WI38 (cell line): ENCODE data around the gene GGACT.

ENCODE experiments used
- H3K4me3 ChIP-seq: 2 replicates; pipeline ENCODE4 v1.5.1; 2011; ENCODE audit warnings: low read depth, mild to moderate bottlenecking, control low read depth, low read length
- TF ChIP-seq, protein P1 (sequence below): IDR thresholded peaks from 2 replicates; pipeline ENCODE4 v1.5.1; 2012; ENCODE audit warnings: low read depth, mild to moderate bottlenecking, control low read depth, low read length

GGACT gene

DNA sequence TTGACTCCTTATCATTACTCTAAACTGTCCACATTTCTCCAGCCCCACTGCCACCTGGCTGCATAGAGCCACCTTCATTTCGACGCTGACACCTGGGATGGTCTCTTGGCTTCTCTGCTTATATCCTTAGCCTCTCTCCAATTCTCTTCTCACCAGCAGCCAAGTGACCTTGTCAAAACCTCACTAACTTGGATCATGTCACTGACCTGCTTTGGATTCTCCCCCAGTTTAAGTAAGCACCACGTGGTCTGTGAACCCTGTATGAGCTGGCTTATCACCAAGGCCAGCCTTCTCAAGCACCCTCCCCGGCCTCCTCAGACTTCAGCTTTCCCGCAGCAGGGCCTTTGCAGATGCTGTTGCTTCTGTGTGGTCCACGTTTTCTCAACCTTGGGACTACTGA is 12.3 kb upstream of the GGACT start:
- no peak overlapping the region for H3K4me3 ChIP-seq
- TF ChIP-seq, protein P1, sequence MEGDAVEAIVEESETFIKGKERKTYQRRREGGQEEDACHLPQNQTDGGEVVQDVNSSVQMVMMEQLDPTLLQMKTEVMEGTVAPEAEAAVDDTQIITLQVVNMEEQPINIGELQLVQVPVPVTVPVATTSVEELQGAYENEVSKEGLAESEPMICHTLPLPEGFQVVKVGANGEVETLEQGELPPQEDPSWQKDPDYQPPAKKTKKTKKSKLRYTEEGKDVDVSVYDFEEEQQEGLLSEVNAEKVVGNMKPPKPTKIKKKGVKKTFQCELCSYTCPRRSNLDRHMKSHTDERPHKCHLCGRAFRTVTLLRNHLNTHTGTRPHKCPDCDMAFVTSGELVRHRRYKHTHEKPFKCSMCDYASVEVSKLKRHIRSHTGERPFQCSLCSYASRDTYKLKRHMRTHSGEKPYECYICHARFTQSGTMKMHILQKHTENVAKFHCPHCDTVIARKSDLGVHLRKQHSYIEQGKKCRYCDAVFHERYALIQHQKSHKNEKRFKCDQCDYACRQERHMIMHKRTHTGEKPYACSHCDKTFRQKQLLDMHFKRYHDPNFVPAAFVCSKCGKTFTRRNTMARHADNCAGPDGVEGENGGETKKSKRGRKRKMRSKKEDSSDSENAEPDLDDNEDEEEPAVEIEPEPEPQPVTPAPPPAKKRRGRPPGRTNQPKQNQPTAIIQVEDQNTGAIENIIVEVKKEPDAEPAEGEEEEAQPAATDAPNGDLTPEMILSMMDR: no peak

DNA sequence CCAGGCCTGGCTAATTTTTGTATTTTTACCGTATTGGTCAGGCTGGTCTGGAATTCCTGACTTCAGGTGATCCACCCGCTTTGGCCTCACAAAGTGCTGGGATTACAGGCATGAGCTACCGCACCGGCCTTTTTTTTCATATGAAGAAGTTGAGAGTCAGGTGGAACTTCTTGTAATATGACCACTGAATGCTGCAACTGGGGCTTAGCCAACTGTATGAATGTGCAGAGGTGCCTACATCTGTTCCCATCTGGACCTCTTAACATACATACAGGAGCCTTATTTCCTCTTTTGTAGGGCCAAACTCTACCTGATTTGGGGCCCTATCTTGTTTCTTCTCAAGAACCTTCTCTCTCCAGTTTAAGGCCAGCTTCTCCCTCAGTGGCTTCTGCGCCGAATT is 11.9 kb upstream of the GGACT start:
- H3K4me3 ChIP-seq: no peak overlapping the region

DNA sequence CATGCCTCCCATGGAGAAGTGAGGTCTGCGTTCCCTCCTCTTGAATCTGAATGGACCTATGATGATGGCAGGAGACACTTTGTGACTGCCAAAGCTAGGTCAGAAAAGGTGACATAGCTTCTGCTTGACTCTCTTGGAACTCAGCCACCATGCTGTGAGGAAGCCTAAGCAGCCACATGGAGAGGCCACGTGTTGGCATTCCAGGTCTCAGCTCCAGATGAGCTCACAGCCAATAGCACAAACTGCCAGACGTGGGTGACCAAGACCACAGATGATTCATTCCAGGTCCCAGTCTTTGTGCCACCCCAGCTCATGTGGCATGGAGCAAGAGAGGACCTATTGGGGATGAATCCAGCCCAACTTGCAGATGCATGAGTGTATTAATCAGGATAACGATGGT is 8.7 kb upstream of the GGACT start:
- no peak overlapping the region for H3K4me3 ChIP-seq

More for the DNA sequence above, 11.9 kb upstream of the GGACT start:
- TF ChIP-seq, protein P1: no peak

DNA sequence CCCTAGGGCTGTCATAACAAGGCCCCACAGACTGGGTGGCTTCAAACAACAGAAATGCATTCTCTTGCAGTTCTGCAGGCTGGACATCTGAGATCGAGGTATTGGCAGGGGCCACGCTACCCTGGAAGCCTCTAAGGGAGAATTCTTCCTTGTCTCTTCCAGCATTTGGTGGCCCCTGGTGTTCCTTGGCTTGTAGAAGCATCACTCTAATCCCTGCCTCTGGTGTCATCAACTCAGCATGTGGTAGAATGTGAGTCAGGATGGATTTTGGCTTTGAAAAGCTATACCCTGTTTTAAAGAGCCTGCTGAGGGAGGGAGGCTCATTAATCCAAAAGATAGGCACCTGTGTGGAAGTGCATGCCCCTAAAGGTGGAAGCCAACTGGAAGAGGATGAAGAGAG is 7.9 kb upstream of the GGACT start:
- H3K4me3 ChIP-seq: no peak overlapping the region
- TF ChIP-seq, protein P1: no peak

More for the DNA sequence above, 8.7 kb upstream of the GGACT start:
- TF ChIP-seq, protein P1: no peak

DNA sequence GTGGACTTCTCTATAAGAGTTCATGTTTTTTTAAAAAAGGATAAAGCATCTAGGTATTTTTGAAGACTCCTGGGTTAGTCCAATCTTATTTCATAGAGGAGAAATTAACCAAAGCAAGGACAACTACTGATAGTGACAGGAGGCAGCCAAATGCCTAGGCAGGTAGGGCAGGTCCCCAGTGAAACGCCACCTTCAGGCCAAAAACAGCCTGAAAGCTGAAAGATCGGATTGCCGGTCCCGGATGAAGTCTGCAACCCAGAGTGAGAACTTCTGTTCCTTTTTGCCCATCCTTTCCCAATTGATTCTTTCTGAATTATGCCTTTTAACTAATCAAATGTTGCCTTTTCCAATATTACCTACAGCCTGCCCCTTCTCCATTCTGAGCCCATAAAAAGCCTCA is 6.1 kb upstream of the GGACT start:
- TF ChIP-seq, protein P1: no peak
- no peak overlapping the region for H3K4me3 ChIP-seq

DNA sequence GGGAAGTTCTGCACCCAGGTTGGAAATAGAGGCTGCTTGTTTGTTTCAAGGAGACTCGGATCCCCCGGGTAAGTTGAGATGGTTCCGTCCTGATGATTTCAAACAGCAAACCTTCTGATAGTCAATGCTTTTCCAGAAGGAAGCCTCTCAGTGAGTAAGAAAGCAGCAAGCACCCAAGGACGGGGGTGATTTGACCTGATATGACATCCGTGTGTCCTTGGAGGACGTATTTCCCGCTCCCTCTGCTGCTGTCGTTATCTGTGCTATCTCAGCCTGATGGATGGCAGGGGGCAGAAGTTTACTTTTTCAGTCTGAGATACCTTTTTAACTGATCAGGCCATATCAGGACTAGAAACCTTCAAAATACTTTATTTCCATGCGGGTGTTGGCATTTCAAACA is 5.7 kb upstream of the GGACT start:
- TF ChIP-seq, protein P1: no peak
- no peak overlapping the region for H3K4me3 ChIP-seq

DNA sequence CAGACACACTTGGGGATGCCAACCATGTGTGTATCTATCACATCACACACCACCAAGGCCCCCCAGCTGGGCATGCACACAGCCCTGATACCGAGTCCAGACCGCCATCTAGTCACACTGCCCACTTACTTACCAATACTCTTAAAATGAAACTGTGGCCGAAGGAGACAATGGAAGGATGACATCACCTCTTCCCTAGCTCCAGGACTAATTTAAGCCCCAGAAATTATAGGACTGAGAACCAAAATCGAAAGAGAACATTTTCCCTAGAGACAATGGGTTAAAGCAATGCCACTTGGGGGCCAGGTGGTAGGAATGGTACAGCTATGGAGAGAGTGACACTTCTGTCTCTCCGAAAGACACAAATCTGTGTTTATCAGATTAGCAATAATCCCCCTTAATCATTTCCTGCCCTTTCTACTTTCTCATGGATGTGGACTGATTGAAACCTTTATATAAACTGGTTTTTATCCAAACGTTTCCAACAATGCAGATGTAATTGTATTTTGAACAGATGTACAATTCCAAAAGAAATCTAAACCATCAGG is 663 bp upstream of the GGACT start:
- no peak overlapping the region for H3K4me3 ChIP-seq
- TF ChIP-seq, protein P1: no peak
